ENCODE measurements around the gene DDAH1. TPM values are rescaled to one million over a fixed set of nuclear protein-coding genes. Genes with fewer than 3 reads are reported as not detected.
A peak's percentile ranks its signal among the peaks of the same experiment; 100 is the strongest.

The DDAH1 gene
- total RNA-seq, 1 experiment from 2014 or later = 80.9 TPM

DNA sequence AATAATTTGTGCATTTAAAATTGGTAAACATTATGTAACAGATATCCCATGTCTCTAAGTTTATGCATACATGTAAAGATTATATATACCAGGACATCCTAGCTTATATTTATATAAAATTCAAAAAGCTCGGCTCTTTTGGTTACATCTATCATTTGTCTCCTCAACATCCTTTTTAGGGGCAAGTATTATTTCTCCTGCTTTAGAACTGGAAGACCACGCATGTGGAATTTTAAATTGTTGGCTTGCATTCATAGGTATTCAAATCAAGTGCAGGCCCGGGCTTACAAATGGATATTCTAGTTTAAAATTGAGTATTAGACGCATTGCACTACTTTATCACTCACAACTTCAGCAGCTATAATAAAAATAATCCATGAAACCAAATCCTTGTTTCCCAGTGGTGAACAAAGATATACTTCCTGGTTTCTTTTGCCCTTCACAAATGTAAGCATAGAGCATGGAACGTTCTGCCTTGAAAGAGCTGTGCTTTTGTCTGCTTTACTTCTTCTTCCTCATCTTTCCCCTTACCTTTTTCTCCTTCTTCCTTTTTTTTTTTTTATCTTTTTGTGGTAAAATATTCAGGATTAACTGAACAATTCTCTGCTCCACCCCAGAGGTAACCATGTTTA is 57.1 kb downstream of the DDAH1 start:
- Histone ChIP-seq H3K4me3 (no peak overlapping the region), H3K27me3 (no peaks in the 10 kb centered on the region), H3K4me1 (peaks cover 8% of the 10 kb centered on the region), H3K27ac (peak overlapping the region; percentile 42; the same call in 1 of the 2 replicates), H3K36me3 (no peaks in the 10 kb centered on the region), H3K9me3 (replicated peaks) (no peaks in the 10 kb centered on the region)
- no peak for DNase-seq

DNA sequence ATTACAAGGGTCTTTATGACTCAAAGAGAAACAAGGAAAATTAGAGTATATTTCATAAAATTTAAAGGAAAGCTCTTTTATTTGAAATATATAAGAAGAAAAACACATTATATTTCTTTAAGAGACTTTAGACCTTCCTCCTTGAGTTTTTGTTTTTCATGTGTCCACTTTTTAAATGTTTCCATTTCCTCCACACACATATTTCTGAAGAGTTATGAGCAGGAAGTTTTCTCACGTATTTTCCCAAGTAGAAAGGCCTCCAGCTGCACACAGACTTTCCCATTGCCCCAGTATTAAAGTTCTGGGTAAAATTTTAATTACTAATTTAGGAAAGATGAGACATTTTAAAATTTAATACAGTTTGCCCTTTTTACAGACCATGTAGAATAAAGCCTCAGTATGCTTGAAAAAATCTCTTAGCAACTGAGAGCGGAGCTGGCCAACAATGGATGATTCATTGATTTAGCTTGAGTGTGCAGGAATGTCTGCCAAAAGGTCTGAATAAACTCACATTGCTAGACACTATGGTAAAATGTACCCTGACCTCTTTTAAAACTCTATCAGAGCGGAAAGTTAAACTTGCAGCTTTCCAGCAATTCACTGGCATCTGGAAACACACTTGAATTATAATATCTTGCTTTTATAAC is 57.9 kb downstream of the DDAH1 start:
- peaks cover 8% of the 10 kb centered on the region for H3K4me1 ChIP-seq
- H3K27ac ChIP-seq = peak overlapping the region; percentile 42
- H3K9me3 ChIP-seq (replicated peaks) = no peaks in the 10 kb centered on the region
- no peaks in the 10 kb centered on the region for H3K36me3 ChIP-seq
- H3K4me3 ChIP-seq = peak overlapping the region; percentile 17
- peak; percentile 10 to 53 for DNase-seq
- H3K27me3 ChIP-seq = no peaks in the 10 kb centered on the region

DNA sequence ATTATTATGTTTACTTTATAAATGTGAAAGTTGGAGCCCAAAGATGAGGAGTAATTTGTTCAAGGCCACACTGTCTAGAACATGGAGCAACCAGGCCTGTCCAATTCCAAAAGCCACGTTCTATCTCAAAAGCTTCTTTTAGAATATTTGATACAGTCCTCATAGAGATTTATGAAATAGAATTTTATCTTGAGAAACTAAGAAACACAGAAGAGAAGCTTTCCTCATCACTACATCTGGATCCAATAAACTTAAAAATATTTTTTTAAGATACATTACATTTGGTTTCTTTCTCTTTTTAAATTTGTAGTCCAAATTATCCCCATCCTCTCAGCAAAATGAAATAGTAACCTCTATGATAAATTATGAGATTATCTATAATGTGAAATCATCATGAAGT is 58.9 kb downstream of the DDAH1 start:
- H3K27me3 ChIP-seq = no peaks in the 10 kb centered on the region
- H3K9me3 ChIP-seq (replicated peaks) = no peaks in the 10 kb centered on the region
- no peak overlapping the region for H3K27ac ChIP-seq
- 0 out of 2 replicates have a peak, but pooled peaks cover under 1% of the 10 kb centered on the region for H3K36me3 ChIP-seq
- DNase-seq = no peak
- no peak overlapping the region for H3K4me3 ChIP-seq
- peaks cover 8% of the 10 kb centered on the region for H3K4me1 ChIP-seq

DNA sequence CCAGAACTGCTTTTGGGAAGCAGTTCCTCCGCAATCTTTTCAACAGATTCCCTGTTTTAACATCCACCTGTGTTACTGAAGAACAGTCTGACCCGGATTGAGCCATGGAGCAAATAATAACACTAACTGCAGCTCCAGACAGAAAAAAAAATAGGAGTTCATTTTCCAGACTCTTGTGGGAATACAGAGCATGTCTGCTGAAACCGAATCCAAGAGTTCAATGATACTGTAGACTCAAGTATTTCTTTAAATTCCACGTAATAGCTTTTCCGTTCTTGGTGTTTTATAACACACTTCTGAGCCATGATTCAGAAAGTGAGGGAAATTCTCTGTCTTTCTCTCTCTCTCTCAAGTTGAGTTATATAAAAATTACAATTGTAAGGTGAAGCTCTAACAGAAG is 60.6 kb downstream of the DDAH1 start:
- Histone ChIP-seq H3K4me1 (peaks cover 8% of the 10 kb centered on the region), H3K27ac (no peak overlapping the region), H3K4me3 (no peak overlapping the region), H3K27me3 (no peaks in the 10 kb centered on the region), H3K36me3 (peaks cover 3% of the 10 kb centered on the region; the same call in 1 of the 2 replicates), H3K9me3 (replicated peaks) (no peaks in the 10 kb centered on the region)
- no peak for DNase-seq

DNA sequence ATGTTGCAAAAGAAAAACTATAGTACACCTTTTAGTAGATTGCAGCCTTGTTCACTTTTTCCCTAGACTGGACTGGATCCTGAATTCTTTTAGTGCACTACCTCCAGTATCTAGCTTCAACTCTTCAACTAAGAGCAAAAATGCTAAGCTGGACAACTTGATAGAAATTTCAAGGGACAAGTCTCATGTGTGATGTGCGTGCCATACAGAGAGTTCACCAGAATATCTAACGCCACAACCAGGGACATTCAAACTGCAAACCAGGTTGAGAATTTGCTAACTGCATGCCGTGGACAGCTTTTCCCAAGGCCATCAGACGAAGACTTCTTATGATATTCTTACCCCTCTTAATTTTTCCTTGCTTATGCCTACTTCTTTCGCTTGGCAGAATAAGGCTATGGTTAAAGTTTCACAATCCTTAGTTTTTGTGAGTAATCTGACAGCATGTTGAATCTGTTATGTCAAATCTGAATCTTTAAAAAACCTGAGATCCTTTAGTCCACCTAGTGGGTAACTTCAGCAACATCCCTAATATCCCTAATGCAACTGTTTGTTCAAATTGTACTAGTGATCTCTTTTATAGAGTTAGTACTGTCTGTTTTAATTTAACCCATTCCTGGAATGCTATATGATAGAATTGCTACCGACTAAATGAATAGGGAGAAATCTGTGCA is 66.4 kb downstream of the DDAH1 start:
- DNase-seq = no peak
- Histone ChIP-seq H3K27ac (no peak overlapping the region), H3K9me3 (replicated peaks) (no peaks in the 10 kb centered on the region), H3K27me3 (no peaks in the 10 kb centered on the region), H3K36me3 (peaks cover 3% of the 10 kb centered on the region; the same call in 1 of the 2 replicates), H3K4me3 (no peak overlapping the region), H3K4me1 (peaks cover 11% of the 10 kb centered on the region)

DNA sequence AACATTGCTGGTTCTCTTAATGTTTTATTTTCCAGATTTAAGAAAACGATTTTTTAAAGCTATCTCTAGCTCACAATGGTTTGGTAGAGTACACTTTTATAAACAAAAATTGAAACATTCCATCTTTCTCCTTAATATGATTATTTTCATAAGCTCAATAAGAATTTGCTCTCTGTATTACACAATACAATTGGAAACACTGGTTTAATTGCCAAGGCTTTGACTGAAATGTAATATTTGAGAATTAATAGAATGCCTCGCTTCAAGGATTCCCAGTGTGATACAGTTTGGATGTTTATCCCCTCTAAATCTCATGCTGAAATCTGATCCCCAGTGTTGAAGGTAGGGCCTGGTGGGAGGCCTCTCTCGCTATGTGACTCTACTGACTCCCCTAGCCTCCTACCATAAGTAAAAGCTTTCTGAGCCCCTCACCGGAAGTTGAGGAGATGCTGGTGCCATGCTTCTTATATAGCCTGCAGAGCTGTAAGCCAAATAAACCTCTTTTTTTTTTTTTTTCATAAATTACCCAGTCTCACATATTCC is 67.4 kb downstream of the DDAH1 start:
- H3K9me3 ChIP-seq (replicated peaks) = no peaks in the 10 kb centered on the region
- H3K36me3 ChIP-seq = peaks cover 3% of the 10 kb centered on the region; the same call in 1 of the 2 replicates
- peaks cover 11% of the 10 kb centered on the region for H3K4me1 ChIP-seq
- DNase-seq = peak; percentile 23 to 60
- no peak overlapping the region for H3K4me3 ChIP-seq
- no peak overlapping the region for H3K27ac ChIP-seq
- H3K27me3 ChIP-seq = no peaks in the 10 kb centered on the region

DNA sequence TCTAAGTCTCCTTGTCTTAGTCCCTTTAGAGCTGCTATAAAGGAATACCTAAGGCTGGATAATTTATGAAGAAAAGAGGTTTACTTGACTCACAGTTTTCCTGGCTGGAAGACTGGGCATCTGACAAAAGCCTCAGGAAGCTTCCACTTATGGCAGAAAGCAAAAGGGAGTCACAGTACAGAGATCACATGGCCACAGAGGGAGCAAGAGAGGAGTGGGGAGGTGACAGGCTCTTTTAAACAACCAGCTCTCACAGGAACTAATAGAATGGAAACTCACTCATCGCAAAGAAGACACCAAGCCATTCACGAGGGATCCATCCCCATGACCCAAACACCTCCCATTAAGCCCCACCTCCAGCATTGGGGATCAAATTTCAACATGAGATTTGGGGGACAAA is 68.8 kb downstream of the DDAH1 start:
- Histone ChIP-seq H3K27me3 (no peaks in the 10 kb centered on the region), H3K36me3 (peaks cover 3% of the 10 kb centered on the region; the same call in 1 of the 2 replicates), H3K4me1 (peaks cover 11% of the 10 kb centered on the region), H3K9me3 (replicated peaks) (no peaks in the 10 kb centered on the region), H3K27ac (no peak overlapping the region), H3K4me3 (no peak overlapping the region)
- DNase-seq = no peak

DNA sequence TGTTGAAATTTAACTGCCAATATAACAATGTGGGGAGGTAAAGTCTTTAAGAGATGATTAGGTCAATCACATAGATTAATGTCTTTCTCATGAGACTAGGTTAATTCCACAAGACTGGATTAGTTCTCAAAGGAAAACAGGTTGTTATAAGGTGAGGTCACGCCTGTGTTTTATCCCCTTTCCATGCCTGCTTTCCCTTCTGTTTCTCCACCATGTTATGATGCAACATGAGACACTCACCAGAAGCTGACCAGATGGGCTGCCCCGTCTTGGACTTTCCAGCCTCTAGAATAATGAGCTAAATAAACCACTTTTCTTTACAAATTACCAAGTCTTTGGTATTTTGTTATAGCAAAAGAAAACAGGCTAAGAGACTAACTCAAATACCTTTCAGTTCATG is 70.8 kb downstream of the DDAH1 start:
- DNase-seq = no peak
- peaks cover 11% of the 10 kb centered on the region for H3K4me1 ChIP-seq
- H3K4me3 ChIP-seq = no peak overlapping the region
- no peaks in the 10 kb centered on the region for H3K36me3 ChIP-seq
- no peak overlapping the region for H3K27ac ChIP-seq
- no peaks in the 10 kb centered on the region for H3K9me3 ChIP-seq (replicated peaks)
- H3K27me3 ChIP-seq = no peaks in the 10 kb centered on the region

DNA sequence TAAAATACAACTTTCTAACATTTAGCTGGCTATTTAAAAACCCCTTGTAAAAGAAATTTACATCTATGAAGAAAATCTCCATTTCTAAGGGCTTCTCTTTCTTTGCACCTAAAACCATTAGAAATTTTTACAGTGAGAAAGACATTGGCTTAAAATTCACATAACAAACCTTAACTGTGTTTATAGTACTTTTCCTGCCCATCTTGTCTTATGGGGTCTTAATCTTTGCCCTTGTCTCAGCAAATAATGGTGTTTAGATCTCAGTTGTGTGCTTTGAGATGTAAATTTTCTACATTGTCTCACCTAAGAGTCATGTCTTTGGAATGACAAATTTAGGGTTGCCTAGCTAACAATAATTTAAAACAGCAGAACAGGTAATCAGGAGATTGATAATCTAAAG is 71.5 kb downstream of the DDAH1 start:
- no peak for DNase-seq
- no peaks in the 10 kb centered on the region for H3K9me3 ChIP-seq (replicated peaks)
- peaks cover 11% of the 10 kb centered on the region for H3K4me1 ChIP-seq
- no peaks in the 10 kb centered on the region for H3K27me3 ChIP-seq
- H3K27ac ChIP-seq = no peak overlapping the region
- no peak overlapping the region for H3K4me3 ChIP-seq
- H3K36me3 ChIP-seq = no peaks in the 10 kb centered on the region

DNA sequence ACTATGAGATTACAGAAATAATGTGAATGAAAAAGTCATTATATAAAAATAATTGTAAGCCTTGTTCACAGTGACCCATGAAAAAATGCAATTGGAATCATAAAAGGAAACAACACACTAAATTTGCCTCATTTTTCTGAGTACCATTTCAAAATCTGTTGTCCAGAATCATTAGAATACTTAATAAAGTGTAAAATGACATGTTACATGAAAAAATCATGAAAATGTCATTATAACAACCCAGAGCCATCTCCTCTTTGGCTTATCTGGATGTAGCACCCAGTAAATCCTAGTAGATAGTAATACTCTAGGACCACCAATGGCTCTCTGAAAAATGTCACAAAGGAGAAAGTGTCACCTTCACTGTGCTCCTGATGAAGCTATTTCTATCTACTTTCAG is 76.5 kb downstream of the DDAH1 start:
- DNase-seq = no peak
- Histone ChIP-seq H3K9me3 (replicated peaks) (no peaks in the 10 kb centered on the region), H3K4me3 (no peak overlapping the region), H3K4me1 (no peaks in the 10 kb centered on the region), H3K36me3 (no peaks in the 10 kb centered on the region; the same call in 1 of the 2 replicates), H3K27ac (no peak overlapping the region), H3K27me3 (no peaks in the 10 kb centered on the region)

DNA sequence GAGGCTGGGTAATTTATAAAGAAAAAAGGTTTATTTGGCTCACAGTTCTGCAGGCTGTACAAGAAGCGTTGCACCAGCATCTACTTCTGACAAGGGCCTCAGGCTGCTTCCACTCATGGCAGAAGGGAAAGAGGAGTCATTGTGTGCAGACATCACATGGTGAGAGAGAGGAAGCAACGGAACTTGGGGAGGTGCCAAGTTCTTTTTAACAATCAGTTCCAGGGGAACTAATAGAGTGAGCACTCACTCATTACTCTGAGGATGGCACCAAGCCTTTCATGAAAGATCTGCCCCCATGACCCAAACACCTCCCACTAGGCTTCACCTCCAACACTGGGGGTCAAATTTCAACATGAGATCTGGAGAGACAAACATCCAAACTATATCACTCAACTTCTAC is 77.2 kb downstream of the DDAH1 start:
- no peak for DNase-seq
- no peaks in the 10 kb centered on the region; the same call in 1 of the 2 replicates for H3K36me3 ChIP-seq
- H3K4me1 ChIP-seq = no peaks in the 10 kb centered on the region
- H3K9me3 ChIP-seq (replicated peaks) = no peaks in the 10 kb centered on the region
- no peaks in the 10 kb centered on the region for H3K27me3 ChIP-seq
- H3K4me3 ChIP-seq = no peak overlapping the region
- no peak overlapping the region for H3K27ac ChIP-seq

DNA sequence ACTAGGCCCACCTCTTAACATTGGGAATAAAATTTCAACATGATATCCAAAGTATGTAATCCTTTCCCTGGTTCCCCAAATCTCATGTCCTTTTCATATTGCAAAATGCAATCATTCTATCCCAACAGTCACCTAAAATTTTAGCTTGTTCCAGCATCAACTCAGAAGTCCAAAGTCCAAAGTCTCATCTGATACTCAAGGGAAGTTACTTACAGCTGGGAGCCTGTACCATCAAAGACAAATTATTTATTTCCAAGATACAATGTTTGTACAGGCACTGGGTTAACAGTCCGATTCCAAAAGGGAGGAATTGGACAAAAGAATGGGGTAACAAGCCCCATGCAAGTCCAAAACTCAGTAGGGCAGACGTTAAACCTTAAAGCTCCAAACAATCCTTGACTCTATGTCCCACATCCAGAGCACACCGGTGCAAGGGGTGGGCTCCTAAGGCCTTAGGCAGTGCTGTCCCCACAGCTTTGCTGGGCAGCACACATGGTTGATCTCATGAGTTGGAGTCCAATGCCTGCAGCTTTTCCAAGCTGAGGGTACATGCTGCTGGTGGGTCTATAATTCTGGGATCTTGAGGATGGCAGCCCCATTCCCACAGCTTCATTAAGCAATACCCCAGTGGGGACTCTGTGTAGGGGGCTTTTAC is 78.8 kb downstream of the DDAH1 start:
- Histone ChIP-seq H3K36me3 (no peaks in the 10 kb centered on the region; the same call in 1 of the 2 replicates), H3K27me3 (no peaks in the 10 kb centered on the region), H3K4me1 (no peaks in the 10 kb centered on the region), H3K27ac (no peak overlapping the region), H3K4me3 (no peak overlapping the region), H3K9me3 (replicated peaks) (no peaks in the 10 kb centered on the region; the same call in 1 of the 2 replicates)
- no peak for DNase-seq

DNA sequence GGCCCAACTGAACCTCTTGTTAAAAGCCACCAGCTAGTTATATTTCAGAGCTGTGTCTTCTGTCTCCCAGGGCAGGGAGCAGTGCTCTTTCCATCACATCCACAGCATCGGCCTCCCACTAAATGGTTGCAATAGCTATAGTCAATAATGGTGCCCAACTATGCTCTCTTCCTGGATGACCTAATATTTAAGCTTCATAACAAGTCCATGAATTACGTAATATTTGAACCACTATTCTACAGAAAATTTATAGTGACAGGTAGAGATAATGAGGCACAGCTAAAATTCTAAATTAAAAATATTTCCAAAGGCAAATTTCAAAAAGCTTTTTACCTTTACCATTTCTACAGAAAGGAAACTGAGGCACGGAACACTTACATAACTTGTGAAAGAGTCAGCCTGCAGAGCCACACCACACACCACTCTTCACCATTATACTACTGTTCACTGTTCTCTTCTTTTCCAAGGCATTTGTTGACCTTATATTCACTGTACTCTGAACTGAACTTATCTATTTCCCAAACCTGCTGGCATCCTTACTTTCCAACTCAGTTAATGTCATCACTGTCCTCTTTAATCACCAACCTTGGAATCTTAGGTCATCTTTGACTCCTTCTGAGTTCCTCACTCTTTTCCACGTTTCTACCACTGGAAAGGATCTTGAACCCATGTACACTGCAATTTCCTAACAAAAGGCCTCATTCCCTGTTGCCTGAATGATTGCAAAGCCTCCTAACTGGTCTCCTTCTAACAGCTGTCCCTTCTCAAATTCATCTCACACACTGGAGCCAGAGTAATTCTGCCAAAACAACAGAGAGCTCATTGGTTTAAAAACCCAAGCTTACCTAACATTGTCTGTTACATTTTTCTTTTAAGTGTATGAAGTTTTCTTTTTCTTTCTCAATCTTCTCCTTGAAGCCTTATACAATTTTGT is 85.5 kb downstream of the DDAH1 start:
- Histone ChIP-seq H3K9me3 (replicated peaks) (no peaks in the 10 kb centered on the region; the same call in 1 of the 2 replicates), H3K4me1 (peaks cover 42% of the 10 kb centered on the region), H3K27ac (peak overlapping the region; percentile 42), H3K36me3 (no peaks in the 10 kb centered on the region; the same call in 1 of the 2 replicates), H3K27me3 (no peaks in the 10 kb centered on the region), H3K4me3 (no peak overlapping the region)
- peak; percentile 37 to 78 for DNase-seq

DNA sequence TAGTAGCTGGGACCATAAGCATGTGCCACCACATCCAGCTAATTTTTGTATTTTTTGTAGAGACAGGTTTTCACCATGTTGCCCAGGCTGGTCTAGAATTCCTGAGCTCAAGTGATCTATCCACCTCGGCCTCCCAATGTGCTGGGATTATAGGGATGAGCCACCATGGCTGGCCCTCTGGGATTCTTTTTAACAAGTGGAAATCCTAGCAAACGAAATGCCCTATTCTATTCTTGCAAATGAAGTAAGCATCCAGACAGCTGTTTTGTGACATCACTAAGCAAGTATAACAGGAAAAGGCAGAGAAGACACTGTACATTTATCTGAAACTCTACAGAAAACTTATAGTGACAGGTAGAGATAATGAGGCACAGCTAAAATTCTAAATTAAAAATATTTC is 86.4 kb downstream of the DDAH1 start:
- no peaks in the 10 kb centered on the region for H3K36me3 ChIP-seq
- no peaks in the 10 kb centered on the region; the same call in 1 of the 2 replicates for H3K9me3 ChIP-seq (replicated peaks)
- no peak overlapping the region for H3K4me3 ChIP-seq
- peak; percentile 52 to 79 for DNase-seq
- H3K4me1 ChIP-seq = peaks cover 42% of the 10 kb centered on the region
- H3K27ac ChIP-seq = peak overlapping the region; percentile 42
- H3K27me3 ChIP-seq = no peaks in the 10 kb centered on the region
